ENCODE data around the gene TSPOAP1. TPM values are rescaled to one million over a fixed set of nuclear protein-coding genes. Genes with fewer than 3 reads are reported as not detected.

The TSPOAP1 gene
- total RNA-seq, 1 donor: 22.4 TPM

DNA sequence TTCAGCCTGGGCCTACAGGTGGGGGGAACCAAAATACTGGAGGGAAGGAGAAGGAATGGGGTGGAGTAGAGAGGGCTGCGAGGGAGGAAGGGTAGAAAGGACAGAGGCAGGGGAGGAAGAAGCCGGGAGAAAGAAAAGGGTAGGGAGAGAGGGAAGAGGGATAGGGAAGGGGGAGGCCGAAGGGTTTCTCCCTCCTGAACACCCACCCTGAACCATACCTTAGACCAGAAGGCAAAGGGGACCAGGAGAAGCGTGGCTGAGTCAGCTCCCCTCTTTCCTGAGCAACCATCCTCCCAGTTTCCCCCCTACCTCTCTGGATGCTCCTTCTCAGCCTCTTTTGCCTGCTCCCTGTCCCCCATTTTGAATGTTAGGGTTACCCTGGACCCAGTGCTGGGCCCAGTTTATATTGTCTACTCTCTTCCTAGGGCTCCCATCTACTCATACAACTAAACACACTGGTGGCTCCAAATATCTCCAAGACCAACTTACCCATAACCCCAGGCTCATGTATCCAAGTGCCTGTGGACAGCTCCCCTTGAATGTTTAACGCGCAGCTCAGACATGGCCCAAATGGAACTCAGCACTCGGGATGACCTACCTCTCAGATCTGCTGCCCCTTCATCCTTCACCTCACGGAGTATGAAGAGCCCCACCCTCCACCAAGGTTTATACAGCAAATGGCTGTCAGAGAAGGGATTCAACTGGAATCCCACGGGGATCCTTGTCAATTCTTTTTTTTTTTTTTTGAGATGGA lies 7.8 kb downstream of the TSPOAP1 start:
- Histone ChIP-seq H3K9me3 (ENCODE audit: low read depth, low read length) (no peaks in the 10 kb centered on the region), H3K27me3 (ENCODE audit: insufficient read depth, low read length) (peaks cover 3% of the 10 kb centered on the region), H3K4me3 (ENCODE audit: low read length) (no peak overlapping the region), H3K4me1 (ENCODE audit: insufficient read depth, low read length) (peaks cover 30% of the 10 kb centered on the region)

DNA sequence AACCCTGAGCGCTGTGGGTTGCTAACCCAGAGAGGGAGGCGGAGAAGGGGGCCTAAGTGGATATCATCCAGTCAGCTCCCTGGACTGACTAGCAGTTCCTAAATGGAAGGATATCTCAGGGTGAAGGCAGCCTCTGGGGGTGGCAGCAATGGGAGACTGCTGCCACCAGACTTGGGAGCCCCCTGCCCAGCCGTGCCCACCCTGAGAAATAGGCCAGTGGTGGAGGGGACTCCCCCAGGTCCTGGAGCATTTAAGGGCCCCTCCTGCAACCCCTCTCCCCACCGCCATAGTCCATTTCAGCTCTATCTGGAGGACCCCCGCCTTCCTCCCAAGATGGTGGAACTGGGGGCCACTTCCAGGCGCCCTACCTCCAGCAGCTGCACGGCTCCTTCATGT lies 8.4 kb downstream of the TSPOAP1 start:
- Histone ChIP-seq H3K27me3 (ENCODE audit: insufficient read depth, low read length) (peaks cover 3% of the 10 kb centered on the region), H3K9me3 (ENCODE audit: low read depth, low read length) (no peaks in the 10 kb centered on the region), H3K4me3 (ENCODE audit: low read length) (no peak overlapping the region), H3K4me1 (ENCODE audit: insufficient read depth, low read length) (peaks cover 24% of the 10 kb centered on the region)

DNA sequence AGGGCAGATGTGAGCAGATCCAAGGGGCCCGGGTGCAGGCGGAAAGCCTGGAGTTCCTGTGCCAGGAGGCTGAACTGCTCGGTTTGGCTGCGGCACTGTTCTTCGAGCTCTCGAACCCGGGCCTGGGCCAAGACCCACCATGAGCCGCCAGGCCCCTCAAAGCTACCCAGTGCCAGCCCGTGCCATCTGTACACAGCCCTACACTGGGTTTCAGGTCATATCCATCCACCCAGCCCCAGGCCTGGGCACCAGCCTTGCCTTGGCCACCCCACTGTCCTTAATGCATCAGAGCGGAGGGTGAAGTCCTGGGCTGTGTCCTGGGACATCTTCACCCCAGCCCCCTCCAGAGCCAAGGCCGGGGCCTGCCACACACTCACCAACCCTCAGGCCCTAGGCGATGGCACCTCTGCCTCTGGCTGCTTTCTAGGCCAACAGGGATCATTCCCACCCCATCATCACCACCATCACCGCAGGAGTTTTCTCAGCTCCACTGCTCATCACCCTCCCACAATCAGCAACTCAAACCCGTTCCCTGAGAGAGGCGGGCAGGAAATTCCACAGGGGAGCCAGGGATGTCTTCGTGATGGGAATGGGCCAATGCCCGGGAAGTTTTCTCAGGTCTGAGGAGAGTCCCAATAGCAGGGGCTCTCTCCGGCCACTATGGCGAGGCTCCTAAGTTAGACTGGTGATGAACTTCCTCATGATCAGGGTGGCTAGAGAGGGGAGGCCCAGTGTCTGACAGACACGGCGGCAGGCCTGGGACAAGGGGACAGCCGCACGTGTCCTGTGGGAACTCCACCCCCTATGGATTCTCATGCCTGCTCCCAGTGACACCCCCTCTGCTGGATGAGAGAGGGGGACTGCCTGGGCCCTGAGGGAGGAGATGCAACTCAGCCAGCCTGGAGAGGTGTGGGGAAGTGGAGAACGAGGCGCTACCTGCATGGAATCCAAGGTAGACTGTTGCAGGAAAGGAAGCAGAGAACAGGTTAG lies 9.1 kb downstream of the TSPOAP1 start:
- Histone ChIP-seq H3K4me1 (ENCODE audit: insufficient read depth, low read length) (peaks cover 17% of the 10 kb centered on the region), H3K9me3 (ENCODE audit: low read depth, low read length) (no peaks in the 10 kb centered on the region), H3K4me3 (ENCODE audit: low read length) (no peak overlapping the region), H3K27me3 (ENCODE audit: insufficient read depth, low read length) (no peaks in the 10 kb centered on the region)

DNA sequence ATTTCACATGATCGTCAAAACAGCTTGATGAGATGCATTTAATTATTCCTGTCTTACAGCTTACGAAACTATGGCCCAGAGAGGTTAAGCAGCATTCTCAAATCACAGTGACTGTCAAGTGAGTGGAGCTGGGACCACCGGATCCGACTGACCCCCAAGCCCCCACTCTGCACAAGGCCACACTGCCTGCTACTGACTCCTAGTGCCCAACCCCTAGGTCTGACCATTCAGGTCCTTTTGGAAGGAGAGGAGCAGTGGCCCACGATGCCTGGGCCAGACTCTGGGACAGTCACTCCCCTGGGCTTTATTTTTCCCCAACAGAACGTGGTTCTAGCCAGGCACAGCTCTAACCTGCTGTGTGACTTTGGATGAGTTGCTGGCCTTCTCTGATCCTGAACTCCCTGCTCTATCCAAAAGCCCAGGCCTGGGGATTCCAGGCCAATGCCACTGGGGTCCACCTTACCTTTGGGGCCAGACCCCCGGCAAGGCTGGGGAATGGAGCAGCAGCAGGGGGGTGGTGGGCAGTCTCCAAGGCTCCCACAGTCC lies 9.9 kb downstream of the TSPOAP1 start:
- Histone ChIP-seq H3K4me3 (ENCODE audit: low read length) (no peak overlapping the region), H3K27me3 (ENCODE audit: insufficient read depth, low read length) (no peaks in the 10 kb centered on the region), H3K4me1 (ENCODE audit: insufficient read depth, low read length) (peaks cover 10% of the 10 kb centered on the region), H3K9me3 (ENCODE audit: low read depth, low read length) (no peaks in the 10 kb centered on the region)

DNA sequence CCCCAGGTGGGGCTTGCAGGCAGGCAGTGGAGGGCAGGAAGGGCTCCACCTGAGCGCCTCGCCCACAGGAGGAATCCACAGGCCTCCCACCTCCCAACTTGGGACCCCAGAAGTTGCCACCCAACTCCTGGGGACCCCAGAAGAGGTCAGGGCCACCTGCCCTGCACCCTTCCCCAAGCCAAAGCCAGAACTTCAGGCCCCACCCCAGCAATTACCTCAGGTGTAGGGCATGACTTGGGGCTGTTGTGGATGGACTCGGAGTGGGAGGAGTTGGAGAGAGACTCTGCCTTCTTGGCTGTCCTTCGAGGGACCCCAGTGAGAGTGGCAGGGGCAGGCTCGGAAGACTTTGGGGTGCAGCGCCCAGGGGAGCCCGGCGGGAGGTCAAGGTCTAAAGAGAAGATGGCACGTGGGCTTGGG lies 10.5 kb downstream of the TSPOAP1 start:
- H3K4me1 ChIP-seq (ENCODE audit: insufficient read depth, low read length): peaks cover 10% of the 10 kb centered on the region
- H3K4me3 ChIP-seq (ENCODE audit: low read length): no peak overlapping the region
- H3K27me3 ChIP-seq (ENCODE audit: insufficient read depth, low read length): no peaks in the 10 kb centered on the region
- H3K9me3 ChIP-seq (ENCODE audit: low read depth, low read length): no peaks in the 10 kb centered on the region

DNA sequence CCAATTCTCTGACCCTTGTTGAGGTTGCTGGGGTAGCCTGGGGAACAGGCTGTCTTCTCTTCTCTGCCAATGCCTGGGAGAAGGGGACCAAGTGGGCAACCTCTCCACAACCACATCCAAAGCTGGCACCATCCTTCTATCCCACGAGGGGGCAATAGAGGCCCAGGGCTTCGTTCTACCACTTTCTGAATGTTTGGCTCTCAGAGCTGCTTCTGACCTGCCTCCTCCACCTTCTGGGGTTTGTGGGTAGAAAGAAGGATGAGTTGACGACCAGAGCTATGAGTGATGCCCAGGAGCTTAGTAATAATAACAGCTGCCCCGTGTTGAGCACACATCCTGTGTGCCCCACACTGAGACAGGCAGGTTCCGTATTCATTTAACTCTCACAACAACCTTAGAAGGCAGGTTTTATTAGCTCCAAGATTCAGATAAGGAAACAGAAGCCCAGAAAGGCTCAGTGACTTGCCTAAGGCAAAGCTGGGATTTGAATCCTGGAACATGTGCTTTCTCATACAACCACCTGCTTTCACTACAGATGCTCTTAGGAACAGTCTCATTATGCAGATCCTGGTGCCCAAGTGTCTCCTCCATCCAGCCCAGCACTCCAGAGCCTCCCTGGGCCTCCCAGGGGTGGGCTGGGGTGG lies 11.1 kb downstream of the TSPOAP1 start:
- no peaks in the 10 kb centered on the region for H3K27me3 ChIP-seq (ENCODE audit: insufficient read depth, low read length)
- H3K9me3 ChIP-seq (ENCODE audit: low read depth, low read length): no peaks in the 10 kb centered on the region
- no peak overlapping the region for H3K4me3 ChIP-seq (ENCODE audit: low read length)
- H3K4me1 ChIP-seq (ENCODE audit: insufficient read depth, low read length): peaks cover 10% of the 10 kb centered on the region

DNA sequence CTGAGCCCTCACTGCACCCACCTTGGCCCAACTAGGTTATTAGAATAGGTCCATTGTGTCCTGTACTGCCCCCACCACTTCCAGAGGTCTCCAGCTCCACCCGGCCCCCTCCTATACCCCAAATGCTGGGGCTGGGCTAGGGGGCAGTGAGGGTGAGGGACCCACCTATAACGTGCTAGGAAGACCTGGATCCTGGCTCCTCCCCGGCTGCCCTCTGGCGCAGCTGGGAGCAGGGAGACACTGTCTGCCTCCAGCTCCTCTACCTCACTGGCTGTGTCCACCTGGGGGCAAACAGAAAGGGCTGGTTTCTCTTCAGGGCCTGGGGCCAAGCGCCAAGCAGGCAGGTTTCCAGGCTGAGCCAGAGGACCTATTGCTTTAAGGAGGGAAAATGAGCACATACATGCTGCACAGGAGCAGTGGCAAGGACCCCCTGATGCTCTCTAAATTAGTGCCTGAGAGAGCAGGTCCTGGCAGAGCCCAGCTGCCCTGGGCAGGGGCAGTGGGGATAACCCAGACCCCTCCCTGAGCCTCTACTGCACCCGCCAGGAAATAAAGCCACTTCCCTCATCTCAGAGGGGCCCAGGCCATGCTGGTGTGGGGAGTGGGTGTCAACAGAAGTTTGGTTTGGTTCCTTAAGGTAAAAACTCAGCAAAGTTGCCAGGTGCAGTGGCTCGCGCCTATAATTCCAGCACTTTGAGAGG lies 12.2 kb downstream of the TSPOAP1 start:
- no peaks in the 10 kb centered on the region for H3K27me3 ChIP-seq (ENCODE audit: insufficient read depth, low read length)
- H3K4me3 ChIP-seq (ENCODE audit: low read length): no peak overlapping the region

DNA sequence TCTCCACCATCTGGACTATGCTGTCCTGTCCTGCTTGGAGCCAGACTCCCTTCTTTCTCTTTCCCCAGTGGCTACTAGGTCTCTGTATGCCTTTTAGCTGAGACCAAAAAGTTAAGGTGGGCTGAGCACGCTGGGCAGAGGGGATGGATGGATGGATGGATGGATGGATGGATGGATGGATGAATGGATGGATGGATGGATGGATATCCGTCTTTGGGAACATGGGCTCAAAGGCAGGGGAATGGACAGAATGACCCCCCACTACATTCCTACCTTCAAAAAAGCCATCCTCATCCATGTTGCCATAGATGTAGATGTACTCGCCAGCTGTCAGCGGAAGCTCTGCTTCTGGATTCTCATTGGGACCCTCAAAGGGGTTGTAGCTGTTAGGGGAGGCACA lies 12.8 kb downstream of the TSPOAP1 start:
- no peaks in the 10 kb centered on the region for H3K9me3 ChIP-seq (ENCODE audit: low read depth, low read length)
- H3K27me3 ChIP-seq (ENCODE audit: insufficient read depth, low read length): no peaks in the 10 kb centered on the region
- peaks cover 10% of the 10 kb centered on the region for H3K4me1 ChIP-seq (ENCODE audit: insufficient read depth, low read length)
- no peak overlapping the region for H3K4me3 ChIP-seq (ENCODE audit: low read length)

More for the DNA sequence above, 12.2 kb downstream of the TSPOAP1 start:
- Histone ChIP-seq H3K4me1 (ENCODE audit: insufficient read depth, low read length) (peaks cover 10% of the 10 kb centered on the region), H3K9me3 (ENCODE audit: low read depth, low read length) (no peaks in the 10 kb centered on the region)

DNA sequence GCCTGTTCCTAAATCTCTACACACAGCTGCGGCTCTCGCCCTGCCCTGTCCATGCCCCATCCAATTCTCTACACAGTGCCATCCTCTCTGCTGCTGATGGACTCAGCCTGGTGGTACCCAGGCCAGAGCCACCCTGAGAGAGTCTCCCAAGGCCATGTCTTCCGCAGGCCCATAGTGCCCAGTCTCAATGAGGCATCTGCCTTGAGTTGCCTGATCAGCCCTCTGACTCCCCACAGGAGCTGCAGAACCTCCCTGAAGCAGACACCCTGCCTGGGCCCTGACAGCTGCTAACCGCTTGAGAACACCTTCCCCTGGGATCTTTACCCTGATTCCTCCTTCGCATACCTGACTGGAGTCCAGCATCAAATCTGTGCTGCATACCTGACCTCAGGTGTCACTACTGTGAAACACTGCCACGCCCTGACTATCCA lies 13.3 kb downstream of the TSPOAP1 start:
- H3K4me3 ChIP-seq (ENCODE audit: low read length): no peak overlapping the region
- peaks cover 10% of the 10 kb centered on the region for H3K4me1 ChIP-seq (ENCODE audit: insufficient read depth, low read length)
- no peaks in the 10 kb centered on the region for H3K9me3 ChIP-seq (ENCODE audit: low read depth, low read length)
- H3K27me3 ChIP-seq (ENCODE audit: insufficient read depth, low read length): no peaks in the 10 kb centered on the region

DNA sequence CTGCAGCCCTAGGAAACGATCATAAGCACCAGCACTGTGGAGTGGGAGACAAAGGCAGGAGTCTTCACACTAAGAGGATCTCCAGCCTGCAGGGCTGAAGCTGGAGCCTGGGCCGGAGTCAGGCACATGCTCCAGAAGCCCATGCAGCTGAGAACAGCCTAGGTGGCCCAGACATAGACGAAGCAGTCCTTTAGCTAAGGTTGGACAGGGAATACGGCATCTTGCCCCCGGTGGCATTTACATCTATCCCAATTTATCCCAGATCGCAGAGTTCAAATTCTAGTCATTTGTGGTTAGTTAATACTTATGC lies 13.9 kb downstream of the TSPOAP1 start:
- Histone ChIP-seq H3K4me1 (ENCODE audit: insufficient read depth, low read length) (peaks cover 11% of the 10 kb centered on the region), H3K4me3 (ENCODE audit: low read length) (no peak overlapping the region), H3K27me3 (ENCODE audit: insufficient read depth, low read length) (no peaks in the 10 kb centered on the region), H3K9me3 (ENCODE audit: low read depth, low read length) (no peaks in the 10 kb centered on the region)

DNA sequence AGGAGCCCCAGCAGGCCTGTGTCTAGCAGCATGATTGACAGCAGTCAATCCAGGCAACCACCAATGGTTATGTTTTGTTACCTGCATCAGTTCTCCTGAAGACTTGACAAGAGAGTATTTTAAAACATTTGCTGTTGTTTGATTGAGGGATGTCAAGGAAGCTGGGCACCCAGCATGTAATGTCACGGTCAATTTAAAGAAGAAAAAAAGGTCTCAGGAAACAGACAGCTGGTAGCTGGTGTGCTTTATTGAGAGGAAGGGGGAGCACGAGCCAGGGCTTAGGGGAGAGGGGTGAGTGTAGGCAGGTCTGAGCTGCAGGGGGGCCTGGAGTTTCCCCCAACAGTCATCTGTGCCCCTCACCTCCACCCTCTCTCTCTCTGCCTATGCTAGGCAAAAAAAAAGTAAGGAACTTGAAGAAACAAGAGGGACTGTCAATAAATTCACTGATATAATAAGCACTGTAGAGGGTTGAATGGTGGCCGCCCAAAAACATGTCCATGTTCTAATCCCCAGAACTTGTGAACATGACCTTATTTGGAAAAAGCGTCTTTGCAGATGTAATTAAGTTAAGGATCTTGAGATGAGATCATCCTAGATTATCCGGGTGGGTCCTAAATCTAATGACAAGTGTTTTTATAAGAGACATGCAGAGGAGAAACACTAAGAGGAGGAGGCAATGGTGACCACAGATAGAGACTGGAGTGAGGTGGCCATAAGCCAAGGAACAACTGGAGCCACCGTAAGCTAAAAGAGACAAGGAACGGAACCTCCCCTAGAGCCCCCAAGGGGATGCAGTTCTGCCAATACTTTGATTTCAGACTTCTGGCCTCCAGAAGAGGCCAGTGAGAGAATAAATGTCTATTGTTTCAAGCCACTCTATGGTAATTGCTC lies 14.5 kb downstream of the TSPOAP1 start:
- Histone ChIP-seq H3K4me3 (ENCODE audit: low read length) (no peak overlapping the region), H3K9me3 (ENCODE audit: low read depth, low read length) (no peaks in the 10 kb centered on the region), H3K27me3 (ENCODE audit: insufficient read depth, low read length) (no peaks in the 10 kb centered on the region), H3K4me1 (ENCODE audit: insufficient read depth, low read length) (peaks cover 17% of the 10 kb centered on the region)

DNA sequence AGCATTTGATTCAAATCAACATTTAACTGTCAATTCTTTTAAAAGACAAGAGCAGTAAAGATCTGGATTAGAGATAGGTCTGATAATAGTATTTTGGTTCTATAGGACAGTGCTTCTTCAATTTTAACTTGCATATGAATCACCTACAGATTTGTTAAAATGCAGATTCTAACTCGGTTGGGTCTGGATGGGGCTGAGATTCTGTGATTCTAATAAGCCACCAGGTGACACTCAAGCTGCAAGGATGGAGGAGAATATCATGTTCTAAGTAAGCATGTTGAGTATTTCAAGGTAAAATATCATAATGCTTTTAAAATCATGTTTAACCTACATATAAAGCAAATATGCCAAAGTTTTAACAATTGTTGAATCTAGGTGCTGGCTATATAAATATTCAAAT lies 15.8 kb downstream of the TSPOAP1 start:
- peaks cover 20% of the 10 kb centered on the region for H3K4me1 ChIP-seq (ENCODE audit: insufficient read depth, low read length)
- no peak overlapping the region for H3K4me3 ChIP-seq (ENCODE audit: low read length)
- H3K27me3 ChIP-seq (ENCODE audit: insufficient read depth, low read length): no peaks in the 10 kb centered on the region
- H3K9me3 ChIP-seq (ENCODE audit: low read depth, low read length): no peaks in the 10 kb centered on the region

DNA sequence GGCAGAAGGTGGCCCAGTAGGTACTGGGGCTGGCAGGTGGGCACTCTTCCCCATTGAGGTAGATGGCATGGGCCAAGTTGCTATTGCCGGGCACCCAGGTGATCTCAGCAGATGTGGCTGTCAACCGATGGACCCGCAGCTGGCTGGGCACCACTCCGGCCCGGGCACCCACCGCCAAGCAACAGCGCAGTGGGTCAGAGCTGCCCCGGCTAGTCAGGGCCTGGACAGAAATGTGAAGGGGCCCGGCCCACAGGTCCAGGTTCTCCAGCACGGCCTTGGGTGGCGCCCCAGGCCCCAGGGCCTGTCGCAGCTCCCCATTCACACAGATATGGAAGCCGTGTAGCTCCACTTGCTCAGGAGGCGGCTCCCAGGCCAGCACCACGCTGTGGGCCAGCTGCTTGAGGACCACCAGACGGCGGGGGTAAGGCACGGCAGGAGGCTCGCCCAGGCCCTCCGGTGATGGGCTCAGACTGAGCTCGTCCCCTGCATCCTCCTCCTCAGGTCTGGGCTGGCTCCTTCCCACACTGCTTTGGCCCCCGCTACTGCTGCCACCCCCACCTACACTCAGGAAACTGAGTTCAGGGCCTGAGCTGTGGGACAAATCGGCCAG lies 16.5 kb downstream of the TSPOAP1 start:
- Histone ChIP-seq H3K27me3 (ENCODE audit: insufficient read depth, low read length) (no peaks in the 10 kb centered on the region), H3K4me3 (ENCODE audit: low read length) (no peak overlapping the region), H3K4me1 (ENCODE audit: insufficient read depth, low read length) (peaks cover 15% of the 10 kb centered on the region), H3K9me3 (ENCODE audit: low read depth, low read length) (no peaks in the 10 kb centered on the region)

Data from mononuclear cell (primary cell).